Measurements from ENCODE around the gene GP9. TPM values are rescaled to one million over a fixed set of nuclear protein-coding genes. Genes with fewer than 3 reads are reported as not detected.

The GP9 gene
- total RNA-seq, 1 experiment from 2014 or later, result not detected

DNA sequence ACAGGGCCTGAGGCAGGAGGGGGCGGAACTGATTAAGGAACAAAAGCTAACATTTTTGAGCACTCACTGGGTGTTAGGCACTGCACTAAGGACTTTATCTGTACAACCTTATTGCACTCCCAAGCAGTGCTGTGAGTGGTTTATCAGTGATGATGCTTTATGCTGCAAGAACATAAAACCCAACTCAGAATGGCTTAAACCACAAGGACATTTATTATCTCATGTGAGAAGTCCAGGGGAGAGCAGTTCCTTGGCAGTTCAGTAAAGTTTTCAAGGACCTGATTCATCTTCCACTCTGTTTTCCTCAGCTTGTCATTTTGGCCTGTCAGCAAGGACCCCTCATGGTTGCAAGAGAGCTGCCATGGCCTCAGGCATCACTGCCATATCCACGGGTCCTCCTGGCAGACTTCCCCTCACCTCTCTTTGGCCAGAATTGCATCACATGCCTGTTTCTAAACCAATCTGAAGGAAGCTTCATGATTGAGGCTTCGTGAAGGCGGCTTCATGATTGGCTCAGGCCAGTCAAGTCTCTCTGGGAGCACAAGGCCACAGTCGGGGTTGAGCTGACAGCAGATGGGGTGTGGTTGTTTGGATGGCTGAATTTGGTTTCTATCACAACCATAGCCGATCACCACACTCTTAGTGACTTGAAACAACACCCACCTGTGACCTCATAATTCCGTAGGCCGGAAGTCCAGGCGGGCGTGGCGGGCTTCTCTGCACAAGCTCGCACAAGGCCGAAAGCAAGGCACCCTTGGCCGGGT, 43.7 kb upstream of the GP9 start:
- Histone ChIP-seq H2AK5ac (ENCODE audit: insufficient read length, low read length) (no peak overlapping the region), H3K23me2 (ENCODE audit: insufficient read length, low read depth, low read length, poor library complexity, severe bottlenecking) (no peaks in the 10 kb centered on the region), H4K91ac (ENCODE audit: insufficient read length, low read depth, low read length) (no peak overlapping the region), H4K5ac (ENCODE audit: insufficient read length, low read depth, low read length) (no peak overlapping the region), H3K27me3 (ENCODE audit: insufficient read depth, low read length) (no peaks in the 10 kb centered on the region), H2BK12ac (ENCODE audit: insufficient read length, low read depth, low read length) (no peak overlapping the region), H3K27ac (ENCODE audit: insufficient read length, low read depth, low read length) (no peak overlapping the region), H3K4me1 (ENCODE audit: insufficient read depth, low read length) (no peaks in the 10 kb centered on the region), H2AFZ (ENCODE audit: low read length) (no peak overlapping the region), H3K79me1 (ENCODE audit: insufficient read depth, low read depth, low read length, poor library complexity, severe bottlenecking) (no peaks in the 10 kb centered on the region), H2BK120ac (ENCODE audit: low read depth, low read length, poor library complexity, severe bottlenecking) (no peak overlapping the region), H3K79me2 (ENCODE audit: insufficient read depth, low read length) (no peaks in the 10 kb centered on the region), H3K9ac (ENCODE audit: extremely low read depth, insufficient read length, low read length) (no peak overlapping the region), H3K23ac (ENCODE audit: insufficient read length, low read depth, low read length) (no peak overlapping the region), H3T11ph (ENCODE audit: low read length) (no peak overlapping the region), H3K56ac (ENCODE audit: insufficient read length, low read depth, low read length) (no peak overlapping the region), H2BK5ac (ENCODE audit: insufficient read length, low read length) (no peak overlapping the region), H2BK15ac (ENCODE audit: low read depth, low read length) (no peak overlapping the region), H4K8ac (replicated peaks; ENCODE audit: insufficient read length, low read depth, low read length) (no peak overlapping the region), H3K18ac (ENCODE audit: insufficient read length, low read depth, low read length) (no peak overlapping the region), H3K4me2 (ENCODE audit: insufficient read depth, insufficient read length, low read length) (no peak overlapping the region), H2BK20ac (ENCODE audit: low read depth, low read length, poor library complexity, severe bottlenecking) (no peak overlapping the region), H3K4ac (ENCODE audit: low read depth, low read length) (no peak overlapping the region), H3K9me3 (ENCODE audit: control insufficient read depth, low read depth, low read length) (no peaks in the 10 kb centered on the region), H3K14ac (ENCODE audit: insufficient read depth, low read length) (no peak overlapping the region), H4K20me1 (ENCODE audit: control insufficient read depth, insufficient read depth, insufficient read length) (no peaks in the 10 kb centered on the region)
- Mint-ChIP-seq H3K27ac (no peak overlapping the region; a peak in 1 of 7 replicates), H3K4me1 (peaks cover 2 to 15% of the 10 kb centered on the region in 2 experiments), H3K27me3 (ENCODE audit: low read depth) (peaks cover 13% of the 10 kb centered on the region), H3K4me3 (no peak overlapping the region), H3K9me3 (no peaks in the 10 kb centered on the region), H3K36me3 (ENCODE audit: insufficient read depth in 1 of 3, low read depth in 3 of 3) (no peaks in the 10 kb centered on the region)
- no peak for DNase-seq
- TF ChIP-seq, protein P1, sequence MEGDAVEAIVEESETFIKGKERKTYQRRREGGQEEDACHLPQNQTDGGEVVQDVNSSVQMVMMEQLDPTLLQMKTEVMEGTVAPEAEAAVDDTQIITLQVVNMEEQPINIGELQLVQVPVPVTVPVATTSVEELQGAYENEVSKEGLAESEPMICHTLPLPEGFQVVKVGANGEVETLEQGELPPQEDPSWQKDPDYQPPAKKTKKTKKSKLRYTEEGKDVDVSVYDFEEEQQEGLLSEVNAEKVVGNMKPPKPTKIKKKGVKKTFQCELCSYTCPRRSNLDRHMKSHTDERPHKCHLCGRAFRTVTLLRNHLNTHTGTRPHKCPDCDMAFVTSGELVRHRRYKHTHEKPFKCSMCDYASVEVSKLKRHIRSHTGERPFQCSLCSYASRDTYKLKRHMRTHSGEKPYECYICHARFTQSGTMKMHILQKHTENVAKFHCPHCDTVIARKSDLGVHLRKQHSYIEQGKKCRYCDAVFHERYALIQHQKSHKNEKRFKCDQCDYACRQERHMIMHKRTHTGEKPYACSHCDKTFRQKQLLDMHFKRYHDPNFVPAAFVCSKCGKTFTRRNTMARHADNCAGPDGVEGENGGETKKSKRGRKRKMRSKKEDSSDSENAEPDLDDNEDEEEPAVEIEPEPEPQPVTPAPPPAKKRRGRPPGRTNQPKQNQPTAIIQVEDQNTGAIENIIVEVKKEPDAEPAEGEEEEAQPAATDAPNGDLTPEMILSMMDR (conservative IDR thresholded peaks at IDR 0.05), result no peak
- no CpG with 5 or more reads among the region's 14 CpGs for WGBS (ENCODE audit: extremely low coverage, insufficient read length, low lambda C conversion rate)

Measured in H9 (cell line).